ENCODE data around the gene DOCK10.
"Not testable (repeated sequence)": the region's sequence is repeated elsewhere in the genome, so short reads cannot be mapped to it uniquely, and the experiment has no call there.

DOCK10 gene

DNA sequence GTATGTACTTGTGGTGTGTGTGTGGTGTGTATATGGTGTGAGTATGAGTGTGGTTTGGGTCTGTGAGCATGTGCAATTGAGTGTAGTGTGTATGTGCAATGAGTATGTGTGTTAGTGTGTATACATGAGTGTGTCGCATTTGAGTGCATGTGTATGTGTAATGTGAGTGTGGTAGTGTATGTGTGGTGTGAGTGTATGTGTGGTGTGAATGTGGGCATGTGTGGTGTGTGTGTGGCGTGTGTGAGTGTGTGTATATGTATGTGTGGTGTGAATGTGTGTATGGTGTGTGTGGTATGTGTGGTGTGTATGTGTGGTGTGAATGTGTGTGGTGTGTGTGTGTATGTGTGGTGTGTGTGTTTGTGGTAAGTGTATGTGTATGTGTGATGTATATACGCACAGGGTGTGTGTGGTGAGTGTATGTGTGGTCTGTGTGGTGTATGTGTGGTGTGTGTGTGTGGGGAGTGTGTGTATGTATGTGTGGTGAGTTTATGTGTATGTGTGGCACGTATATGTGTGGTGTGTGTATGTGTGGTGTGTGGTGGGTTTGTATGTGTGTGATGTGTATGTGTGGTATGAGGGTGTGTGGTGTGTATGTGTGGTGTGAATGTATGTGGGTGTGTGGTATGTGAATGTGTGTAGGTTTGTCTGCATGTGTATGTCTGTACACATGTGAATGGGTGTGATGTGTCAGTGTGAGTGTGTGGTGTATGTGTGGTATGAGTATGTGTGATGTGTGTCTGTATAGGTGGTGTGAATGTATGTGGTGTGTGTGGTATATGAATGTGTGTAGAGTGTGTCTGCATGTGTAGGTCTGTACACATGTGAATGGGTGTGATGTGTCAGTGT is 123.4 kb downstream of the DOCK10 start:
- DNase-seq (ENCODE audit: low read depth), result no peak

- DNase-seq (ENCODE audit: low read depth), result not testable (repeated sequence)
These were observed 125.0 kb downstream of the DOCK10 start for GRCh38 chr2:224917246-224917645.

GRCh38 chr2:224915136-224915535 is 127.1 kb downstream of the DOCK10 start:
- DNase-seq (ENCODE audit: low read depth), result no peak

GRCh38 chr2:224910574-224910925 is 131.7 kb downstream of the DOCK10 start:
- no peak for DNase-seq (ENCODE audit: low read depth)

- DNase-seq (ENCODE audit: low read depth), result no peak
These were observed 132.2 kb downstream of the DOCK10 start for GRCh38 chr2:224909885-224910573.

DNA sequence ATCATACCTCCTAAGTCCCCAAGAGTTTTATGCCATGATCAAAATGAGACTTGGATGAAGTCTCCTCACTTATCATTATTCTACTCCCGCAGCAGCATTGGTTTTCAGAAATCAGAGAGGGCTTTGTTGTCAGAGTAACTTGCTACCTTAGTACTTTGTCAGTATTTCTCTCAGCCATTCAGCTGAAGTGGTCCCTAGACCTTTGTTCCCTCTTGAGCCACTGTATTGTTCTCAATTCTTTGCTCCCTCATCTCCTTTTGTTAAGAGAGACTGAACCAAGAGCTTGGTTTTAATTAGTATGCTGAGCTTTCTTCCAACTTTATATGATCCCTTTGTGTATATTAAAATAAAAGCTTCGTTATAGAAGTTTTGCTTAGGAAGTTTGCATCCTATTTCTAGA is 133.4 kb downstream of the DOCK10 start:
- no peak for DNase-seq (ENCODE audit: low read depth)

DNA sequence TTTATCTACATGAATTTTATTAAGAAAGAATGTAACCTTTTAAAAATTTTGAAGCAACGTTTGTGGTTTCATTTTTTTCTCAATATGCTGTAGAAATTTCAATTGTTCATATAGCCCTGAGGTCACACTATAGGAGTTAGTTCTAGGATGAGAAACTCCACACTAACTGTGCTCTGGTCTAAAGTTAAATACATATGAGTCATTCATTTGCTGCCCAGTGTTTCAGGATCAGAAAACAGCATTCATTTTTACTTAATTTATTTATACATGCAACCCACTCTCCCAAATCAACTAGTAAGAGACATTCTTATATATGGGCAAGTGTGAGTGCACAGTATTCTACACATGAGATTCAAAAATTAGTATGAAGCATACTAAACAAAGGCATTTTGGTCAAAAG is 137.9 kb downstream of the DOCK10 start:
- DNase-seq (ENCODE audit: low read depth), result no peak

DNA sequence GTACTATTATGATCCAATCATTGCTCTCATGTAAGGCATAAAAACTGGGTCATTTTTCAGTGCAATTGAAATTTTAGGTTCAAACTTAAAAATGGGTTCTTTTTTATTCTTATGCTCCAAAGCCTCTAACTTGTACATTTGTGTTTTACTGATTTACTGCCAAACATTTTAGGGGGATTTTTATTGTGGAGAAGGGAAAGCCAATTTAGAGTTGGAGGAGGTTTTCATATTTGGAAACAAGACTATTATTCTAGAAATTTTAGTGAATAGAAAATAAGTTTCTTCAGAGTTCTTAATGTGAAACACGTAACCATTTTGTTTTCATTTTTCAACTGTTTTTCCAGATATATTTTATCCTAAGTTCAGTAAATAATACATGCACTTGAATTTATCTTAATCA is 138.6 kb downstream of the DOCK10 start:
- no peak for DNase-seq (ENCODE audit: low read depth)

DNA sequence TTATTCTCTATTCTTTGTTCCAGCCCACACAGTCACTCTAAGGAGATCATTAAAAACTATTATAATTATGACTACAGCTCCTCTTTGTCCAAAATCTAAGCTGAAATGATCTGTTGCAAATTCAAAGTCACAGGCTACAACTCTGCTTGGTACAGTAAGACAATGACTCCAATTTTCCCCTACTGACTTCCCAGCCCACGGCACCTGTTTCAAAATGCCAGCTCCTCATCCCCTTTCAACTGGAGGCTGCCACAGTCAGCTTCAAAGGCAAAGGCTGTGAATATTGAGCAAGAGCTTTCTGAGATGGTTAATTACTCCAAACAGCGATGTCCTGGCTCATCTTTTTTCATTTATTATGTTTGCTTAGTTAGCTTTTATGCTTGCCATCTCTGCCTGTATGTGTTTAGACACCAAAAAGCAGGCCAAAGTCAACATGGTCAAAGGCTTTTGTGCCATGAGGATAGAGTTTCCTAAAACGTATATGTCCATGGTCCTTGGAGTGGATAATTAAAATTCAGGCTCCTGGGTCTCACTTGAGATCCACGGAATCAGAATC is 141.1 kb downstream of the DOCK10 start:
- DNase-seq (ENCODE audit: low read depth), result no peak

DNA sequence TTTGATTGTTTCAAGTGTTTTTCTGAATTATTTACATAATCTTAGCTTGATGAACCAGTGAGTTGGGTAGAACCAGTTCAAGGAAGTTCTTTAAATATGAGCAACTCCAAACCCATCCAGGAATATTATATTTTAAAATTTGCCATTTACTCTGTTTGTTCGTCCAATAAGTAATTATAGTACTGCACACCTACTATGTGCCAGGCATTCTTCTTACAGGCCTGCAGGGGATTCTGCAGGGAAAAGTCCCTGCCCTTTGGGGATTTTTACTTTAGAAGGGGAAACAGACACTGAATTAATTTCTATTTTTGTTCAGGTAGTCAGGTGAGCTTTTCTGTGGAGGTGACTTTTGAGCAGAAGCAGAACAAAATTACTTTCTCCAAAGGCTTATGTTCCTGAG is 146.9 kb downstream of the DOCK10 start:
- DNase-seq (ENCODE audit: low read depth), result no peak

- DNase-seq (ENCODE audit: low read depth), result no peak
These were observed 147.9 kb downstream of the DOCK10 start for GRCh38 chr2:224894356-224894755.

DNA sequence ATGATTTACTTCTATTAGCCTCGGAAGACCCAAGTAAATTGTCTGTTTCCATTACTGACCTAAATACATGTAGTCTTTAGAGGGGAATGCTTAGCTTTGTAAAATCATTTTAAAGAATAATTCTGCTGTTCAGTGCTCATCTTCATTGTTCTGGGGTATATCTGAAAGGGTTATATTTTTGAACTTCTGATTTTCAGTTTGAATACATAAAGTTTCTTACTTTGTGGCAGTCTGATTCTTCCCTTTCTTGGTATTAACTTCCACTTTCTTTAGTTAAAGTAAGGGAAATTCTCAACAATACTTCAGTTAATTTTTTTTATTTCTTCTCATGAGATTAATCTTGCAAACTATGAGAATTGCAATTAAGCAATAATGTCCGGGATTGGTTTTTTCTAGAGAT is 148.4 kb downstream of the DOCK10 start:
- no peak for DNase-seq (ENCODE audit: low read depth)

GRCh38 chr2:224892574-224893204 is 149.6 kb downstream of the DOCK10 start:
- no peak for DNase-seq (ENCODE audit: low read depth)

- no peak for DNase-seq (ENCODE audit: low read depth)
These were observed 151.9 kb downstream of the DOCK10 start for GRCh38 chr2:224890372-224890771.

DNA sequence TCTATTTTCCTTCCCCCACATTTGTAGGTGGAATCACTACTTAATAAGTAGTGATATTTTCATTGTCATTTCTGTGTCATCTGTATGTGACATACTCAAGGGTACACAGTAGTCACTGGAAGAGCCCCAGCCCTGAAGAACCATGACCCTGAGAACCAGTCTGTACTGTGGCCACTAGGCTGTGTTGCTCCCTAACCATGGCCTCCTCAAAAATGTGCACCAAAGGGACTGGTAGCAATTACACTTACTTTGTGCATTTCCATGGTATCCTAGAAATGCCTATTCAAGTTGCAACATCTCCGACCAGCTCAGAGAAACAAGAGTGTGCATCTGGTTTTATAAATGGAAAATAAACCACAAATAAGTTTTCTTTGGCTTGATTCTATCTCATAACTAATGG is 155.1 kb downstream of the DOCK10 start:
- no peak for DNase-seq (ENCODE audit: low read depth)

DNA sequence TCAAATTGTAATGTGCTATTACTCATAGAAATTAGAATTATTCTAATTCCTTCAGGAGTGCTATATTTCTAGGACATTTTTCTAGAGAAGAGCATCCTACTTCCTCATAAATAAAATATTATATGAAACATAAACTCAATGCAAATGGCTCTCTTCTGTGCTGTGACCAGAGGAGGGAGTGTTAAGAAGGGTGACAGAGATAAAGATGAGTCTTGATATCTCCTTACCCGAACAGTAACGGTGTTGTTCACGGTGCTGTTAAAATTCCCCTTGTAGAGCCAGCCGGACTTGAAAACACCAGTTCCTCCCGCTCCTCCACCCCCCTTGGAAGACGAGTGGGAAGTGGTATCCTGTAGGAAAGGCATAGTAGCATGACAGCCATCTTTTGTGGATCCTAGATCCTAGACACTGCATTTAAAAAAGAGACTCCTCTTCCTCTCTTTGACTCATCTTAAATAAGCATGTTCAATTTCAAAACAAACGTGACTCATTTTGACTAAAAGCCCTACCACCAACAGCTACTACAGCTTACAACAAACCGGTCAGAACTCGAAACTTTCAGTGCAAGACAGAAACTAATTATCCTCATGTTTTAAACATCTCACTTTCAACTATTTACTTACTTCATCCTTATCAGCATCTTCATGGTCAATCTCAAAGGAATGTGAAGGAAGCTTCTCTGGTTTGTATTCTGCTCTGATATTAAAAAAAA is 156.3 kb downstream of the DOCK10 start:
- no peak for DNase-seq (ENCODE audit: low read depth)

GRCh38 chr2:224885291-224885690 is 157.0 kb downstream of the DOCK10 start:
- no peak for DNase-seq (ENCODE audit: low read depth)

DNA sequence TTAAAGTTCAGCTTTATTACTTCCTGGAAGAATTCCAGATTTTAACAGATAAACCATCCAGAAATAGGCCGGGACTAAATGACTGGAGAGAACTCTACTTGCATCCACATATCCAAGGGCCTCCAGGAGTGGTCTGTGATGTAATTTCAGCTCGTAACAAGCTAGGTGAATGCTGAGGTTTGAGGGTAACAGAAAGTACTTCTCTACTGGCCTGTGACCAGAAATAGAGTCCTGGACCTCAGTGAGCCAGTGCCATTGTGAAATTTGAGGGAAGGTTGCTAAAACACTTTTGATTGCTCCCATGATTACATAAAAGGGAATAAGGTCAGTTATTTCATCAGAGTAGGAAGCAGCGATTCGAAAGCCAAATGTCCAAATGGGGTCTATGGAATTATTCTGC is 158.1 kb downstream of the DOCK10 start:
- DNase-seq (ENCODE audit: low read depth), result no peak

- DNase-seq (ENCODE audit: low read depth), result no peak
These were observed 158.6 kb downstream of the DOCK10 start for GRCh38 chr2:224883700-224884099.

DNA sequence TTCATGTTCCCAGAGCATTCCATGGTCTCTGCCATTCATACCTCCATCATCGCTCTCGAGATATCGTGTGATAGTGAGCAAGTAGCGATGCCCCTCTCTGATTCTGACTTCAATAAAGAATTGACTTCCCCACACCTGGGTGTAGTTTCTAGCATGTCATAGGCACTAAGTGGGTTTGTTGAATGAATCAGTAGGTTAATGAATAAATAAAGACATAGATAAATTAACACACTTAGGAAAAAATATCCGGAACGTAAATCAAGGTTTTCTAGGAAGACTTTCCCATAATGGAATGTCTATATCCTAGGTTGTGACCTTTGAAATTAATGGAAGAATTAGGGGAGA is 159.1 kb downstream of the DOCK10 start:
- DNase-seq (ENCODE audit: low read depth), result no peak

DNA sequence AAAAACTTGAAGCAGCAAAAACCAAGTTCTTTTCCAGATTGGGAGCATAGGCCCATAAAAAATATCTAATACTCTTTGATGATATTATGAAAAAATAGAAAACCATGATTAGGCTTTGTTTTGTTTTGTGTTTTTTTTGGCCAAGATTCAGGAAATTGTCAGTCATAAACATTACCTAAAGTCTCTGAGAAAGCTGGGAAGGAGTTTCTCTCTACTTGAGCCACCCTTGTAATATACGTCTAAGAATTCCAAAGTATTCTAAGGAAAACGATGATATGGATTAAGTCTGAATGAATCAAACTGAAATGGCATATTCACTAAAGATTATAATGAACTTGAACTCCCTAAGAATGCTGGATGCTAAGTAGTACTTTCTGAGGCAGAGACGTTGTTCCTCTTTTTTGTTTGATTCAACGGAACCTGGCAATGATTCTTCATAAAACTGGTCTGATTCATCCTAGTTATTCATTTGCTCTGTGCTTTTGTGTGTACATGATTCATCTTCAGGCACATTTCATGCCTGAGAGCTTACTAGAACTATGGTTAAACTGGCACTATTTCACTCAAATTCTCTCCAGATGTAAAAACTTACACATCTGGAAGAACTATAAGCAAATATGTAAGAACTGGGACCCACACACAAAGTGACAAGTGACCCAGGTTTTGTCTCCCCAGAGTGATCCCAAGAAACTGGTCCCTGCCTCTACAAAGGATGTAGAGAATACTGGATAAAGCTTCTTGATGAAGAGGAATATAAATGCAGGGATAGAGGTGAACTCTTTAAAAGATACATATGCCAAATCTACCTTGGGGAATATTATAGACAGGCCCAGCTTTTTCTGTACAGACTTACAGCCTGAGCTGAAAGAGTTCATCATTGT is 159.7 kb downstream of the DOCK10 start:
- DNase-seq (ENCODE audit: low read depth), result no peak
